Panc1 (cell line): ENCODE results near the gene FGF19.

ENCODE experiments used
- SIN3A ChIP-seq: IDR thresholded peaks from 2 replicates; pipeline ENCODE4 v1.6.1; 2012; ENCODE audit warnings: low read depth, mild to moderate bottlenecking, low read length, moderate library complexity, borderline replicate concordance; ENCODE audit not compliant: insufficient read depth
- TF ChIP-seq, protein P1 (sequence below): fragments of 450-650 bp; IDR thresholded peaks from 2 replicates; pipeline ENCODE4 v1.5.1; 2017; ENCODE audit warnings: mild to moderate bottlenecking

- TF ChIP-seq SIN3A = no peak
- TF ChIP-seq, protein P1, sequence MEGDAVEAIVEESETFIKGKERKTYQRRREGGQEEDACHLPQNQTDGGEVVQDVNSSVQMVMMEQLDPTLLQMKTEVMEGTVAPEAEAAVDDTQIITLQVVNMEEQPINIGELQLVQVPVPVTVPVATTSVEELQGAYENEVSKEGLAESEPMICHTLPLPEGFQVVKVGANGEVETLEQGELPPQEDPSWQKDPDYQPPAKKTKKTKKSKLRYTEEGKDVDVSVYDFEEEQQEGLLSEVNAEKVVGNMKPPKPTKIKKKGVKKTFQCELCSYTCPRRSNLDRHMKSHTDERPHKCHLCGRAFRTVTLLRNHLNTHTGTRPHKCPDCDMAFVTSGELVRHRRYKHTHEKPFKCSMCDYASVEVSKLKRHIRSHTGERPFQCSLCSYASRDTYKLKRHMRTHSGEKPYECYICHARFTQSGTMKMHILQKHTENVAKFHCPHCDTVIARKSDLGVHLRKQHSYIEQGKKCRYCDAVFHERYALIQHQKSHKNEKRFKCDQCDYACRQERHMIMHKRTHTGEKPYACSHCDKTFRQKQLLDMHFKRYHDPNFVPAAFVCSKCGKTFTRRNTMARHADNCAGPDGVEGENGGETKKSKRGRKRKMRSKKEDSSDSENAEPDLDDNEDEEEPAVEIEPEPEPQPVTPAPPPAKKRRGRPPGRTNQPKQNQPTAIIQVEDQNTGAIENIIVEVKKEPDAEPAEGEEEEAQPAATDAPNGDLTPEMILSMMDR = no peak
Observed at GRCh38 chr11:69648679-69649575, 54.9 kb downstream of the FGF19 start.
